HEK293T (cell line): ENCODE measurements around the gene SMKR1.

Experiments
- ARNT ChIP-seq: fragments of 450-650 bp; IDR thresholded peaks from 2 replicates; pipeline ENCODE4 v1.6.1; 2017; ENCODE audit warnings: mild to moderate bottlenecking
- FOXA1 ChIP-seq: fragments of 450-650 bp; IDR thresholded peaks from 2 replicates; pipeline ENCODE4 v1.6.1; 2016; ENCODE audit warnings: mild to moderate bottlenecking
- LEF1 ChIP-seq: fragments of 450-650 bp; IDR thresholded peaks from 2 replicates; pipeline ENCODE4 v1.6.1; 2017; ENCODE audit warnings: mild to moderate bottlenecking, borderline replicate concordance
- PKNOX1 ChIP-seq: fragments of 450-650 bp; IDR thresholded peaks from 2 replicates; pipeline ENCODE4 v1.6.1; 2016
- SUZ12 ChIP-seq: fragments of 450-650 bp; IDR thresholded peaks from 2 replicates; pipeline ENCODE4 v1.6.1; 2016; ENCODE audit warnings: mild to moderate bottlenecking
- TARDBP ChIP-seq: fragments of 450-650 bp; IDR thresholded peaks from 2 replicates; pipeline ENCODE4 v1.6.1; 2016

- TF ChIP-seq FOXA1 (no peak), SUZ12 (no peak), ARNT (no peak), PKNOX1 (no peak), TARDBP (no peak), LEF1 (0 out of 2 replicates have a peak, but pooled peaks have one; percentile 58)
These were observed at the start of gene SMKR1 for GRCh38 chr7:129501760-129502707.
